ENCODE results near the gene AP1S2.

DNA sequence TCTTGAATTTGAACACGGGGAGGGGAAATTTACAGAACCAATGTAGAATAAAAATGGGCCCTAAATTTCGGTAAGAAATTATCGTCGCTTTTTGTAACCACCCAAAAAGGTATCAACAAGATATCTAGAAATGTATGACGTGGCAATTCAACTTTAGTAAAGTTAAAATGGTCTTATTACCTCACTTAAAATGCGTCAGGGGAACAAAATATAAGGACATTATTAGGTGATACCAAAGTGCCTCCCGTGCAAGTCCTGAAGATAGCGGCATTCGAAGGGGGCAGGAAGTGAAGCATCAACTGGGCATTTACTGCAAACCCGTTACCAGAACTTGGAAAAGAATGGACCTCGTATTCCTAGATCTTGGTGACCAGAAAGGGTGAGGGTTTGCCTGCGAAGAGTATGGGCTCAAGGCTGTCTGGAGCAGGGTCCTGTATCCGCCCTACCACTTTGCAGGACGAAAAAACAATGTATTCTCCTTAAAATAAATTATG lies 980 bp downstream of the AP1S2 start:
- TF ChIP-seq, protein P1, sequence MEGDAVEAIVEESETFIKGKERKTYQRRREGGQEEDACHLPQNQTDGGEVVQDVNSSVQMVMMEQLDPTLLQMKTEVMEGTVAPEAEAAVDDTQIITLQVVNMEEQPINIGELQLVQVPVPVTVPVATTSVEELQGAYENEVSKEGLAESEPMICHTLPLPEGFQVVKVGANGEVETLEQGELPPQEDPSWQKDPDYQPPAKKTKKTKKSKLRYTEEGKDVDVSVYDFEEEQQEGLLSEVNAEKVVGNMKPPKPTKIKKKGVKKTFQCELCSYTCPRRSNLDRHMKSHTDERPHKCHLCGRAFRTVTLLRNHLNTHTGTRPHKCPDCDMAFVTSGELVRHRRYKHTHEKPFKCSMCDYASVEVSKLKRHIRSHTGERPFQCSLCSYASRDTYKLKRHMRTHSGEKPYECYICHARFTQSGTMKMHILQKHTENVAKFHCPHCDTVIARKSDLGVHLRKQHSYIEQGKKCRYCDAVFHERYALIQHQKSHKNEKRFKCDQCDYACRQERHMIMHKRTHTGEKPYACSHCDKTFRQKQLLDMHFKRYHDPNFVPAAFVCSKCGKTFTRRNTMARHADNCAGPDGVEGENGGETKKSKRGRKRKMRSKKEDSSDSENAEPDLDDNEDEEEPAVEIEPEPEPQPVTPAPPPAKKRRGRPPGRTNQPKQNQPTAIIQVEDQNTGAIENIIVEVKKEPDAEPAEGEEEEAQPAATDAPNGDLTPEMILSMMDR (IDR thresholded peaks at IDR 0.05) = no peak
- TF ChIP-seq POLR2A (IDR thresholded peaks at IDR 0.05) (no peak), EP300 (IDR thresholded peaks at IDR 0.05) (no peak)
